ENCODE data around the gene PHLDA2. TPM values are rescaled to one million over a fixed set of nuclear protein-coding genes. Genes with fewer than 3 reads are reported as not detected.

The PHLDA2 gene
- total and polyA plus RNA-seq, 2 donors (not counting 3 experiments of a cell fraction or from before 2014, with no cell fraction given): 38.5 to 44.5 TPM

GRCh38 chr11:2916892-2917645 is 12.2 kb downstream of the PHLDA2 start:
- dilution Hi-C loops (cut with MboI; ENCODE audit: extremely low pct_ligation_motif_present, low sequenced_read_pairs): no loop called here
- FAIRE-seq: no peak
- no peaks in the 10 kb centered on the region for H3K9me1 ChIP-seq (replicated peaks; ENCODE audit: control insufficient read depth, extremely low read depth, insufficient read depth, low read length)
- H3K79me2 ChIP-seq (ENCODE audit: control insufficient read depth, insufficient read depth, low read length): no peaks in the 10 kb centered on the region
- CTCF ChIA-PET: interaction anchor here (1.2 kb wide), 1 partner anchor 14 kb away, joined by 4 read pairs; no protein-coding TSS in a partner anchor
- H3K4me3 ChIP-seq (replicated peaks in 1 of 3; ENCODE audit: insufficient read depth in 1 of 3, low read depth in 1 of 3, low read length in 3 of 3): no peak overlapping the region
- H3K4me1 ChIP-seq (ENCODE audit: control insufficient read depth, extremely low read depth, insufficient read depth, low read length): no peaks in the 10 kb centered on the region
- no peak overlapping the region for H3K9ac ChIP-seq (replicated peaks; ENCODE audit: extremely low read depth, insufficient read depth, low read length)
- TF ChIP-seq JUN (IDR thresholded peaks at IDR 0.05; ENCODE audit: borderline replicate concordance, insufficient read depth, insufficient read length, low read depth) (no peak), FOS (IDR thresholded peaks at IDR 0.05; ENCODE audit: borderline replicate concordance, insufficient read depth, low read length) (no peak), MYC (IDR thresholded peaks at IDR 0.05; ENCODE audit: low read depth, low read length) (no peak), GATA2 (IDR thresholded peaks at IDR 0.05; ENCODE audit: insufficient read depth, insufficient read length, low read depth, low read length) (no peak), CTCF (IDR thresholded peaks at IDR 0.05; ENCODE audit: extremely low read depth in 1 of 2, insufficient read depth in 1 of 2, low read depth in 1 of 2, low read length in 2 of 2) (no peak), POLR2A (IDR thresholded peaks at IDR 0.05; ENCODE audit: low read depth, low read length) (no peak), EZH2 (IDR thresholded peaks at IDR 0.05; ENCODE audit: borderline replicate concordance, low read depth, low read length, severe bottlenecking) (no peak), MAX (IDR thresholded peaks at IDR 0.05; ENCODE audit: insufficient read depth, insufficient read length) (no peak), POLR2AphosphoS5 (IDR thresholded peaks at IDR 0.05; ENCODE audit: insufficient read depth, low read depth, low read length) (no peak)
- H3K4me2 ChIP-seq (ENCODE audit: insufficient read depth, low read length): no peak overlapping the region
- H3K9me3 ChIP-seq (replicated peaks; ENCODE audit: control insufficient read depth, insufficient read depth, low read length): no peaks in the 10 kb centered on the region
- POLR2A ChIA-PET: interaction anchor here (1.5 kb wide), 1 partner anchor 12 kb away, joined by 3 read pairs; the partner anchor contains the start of gene PHLDA2
- intact Hi-C loops (cut with micrococcal nuclease): no loop called here
- H4K20me1 ChIP-seq (replicated peaks; ENCODE audit: control insufficient read depth, extremely low read depth, insufficient read depth, low read length): no peaks in the 10 kb centered on the region
- no peak for DNase-seq (ENCODE audit: low read depth, low spot score)
- no peaks in the 10 kb centered on the region for H3K36me3 ChIP-seq (ENCODE audit: control insufficient read depth in 2 of 2, extremely low read depth in 1 of 2, insufficient read depth in 2 of 2, low read length in 2 of 2)
- no peak overlapping the region for H2AFZ ChIP-seq (ENCODE audit: low read depth, low read length)
- no peak overlapping the region for H3K27ac ChIP-seq (ENCODE audit: insufficient read depth, low read depth, low read length)
- H3K27me3 ChIP-seq (ENCODE audit: control insufficient read depth in 2 of 2, insufficient read depth in 2 of 2, low read length in 2 of 2): no peaks in the 10 kb centered on the region
- BruUV-seq (replicated peaks): no TSS peak

Measured in endothelial cell of umbilical vein (primary cell).